HepG2 (cell line): Measurements from ENCODE around the gene IFNLR1. TPM values are rescaled to one million over a fixed set of nuclear protein-coding genes. Genes with fewer than 3 reads are reported as not detected.

ENCODE experiments used
- GATAD2A ChIP-seq: IDR thresholded peaks from 2 replicates; pipeline ENCODE4 v1.6.1; 2016
- MATR3 ChIP-seq: sonication (generic); formaldehyde crosslinking; IDR thresholded peaks from 2 replicates; pipeline ENCODE4 v1.4.0; 2020; ENCODE audit warnings: missing genetic modification reagents
- RBM39 ChIP-seq: fragments of 200-400 bp; formaldehyde crosslinking; IDR thresholded peaks from one replicate; pipeline ENCODE4 v1.6.1; 2018; ENCODE audit warnings: antibody characterized with exemption, mild to moderate bottlenecking, low read depth, low read length; ENCODE audit not compliant: poor library complexity, severe bottlenecking
- SALL1 ChIP-seq: sonication (generic); formaldehyde crosslinking; IDR thresholded peaks from 2 replicates; pipeline ENCODE4 v1.8.0; 2022; ENCODE audit warnings: mild to moderate bottlenecking, missing genetic modification reagents
- SAP130 ChIP-seq: IDR thresholded peaks from 2 replicates; pipeline ENCODE4 v1.6.1; 2016; ENCODE audit warnings: low read depth
- SKI ChIP-seq: fragments of 450-650 bp; IDR thresholded peaks from one replicate; pipeline ENCODE4 v1.6.1; 2018; ENCODE audit warnings: mild to moderate bottlenecking; ENCODE audit not compliant: partially characterized antibody
- TARDBP ChIP-seq: sonication (generic); formaldehyde crosslinking; IDR thresholded peaks from 2 replicates; pipeline ENCODE4 v1.8.0; 2022; ENCODE audit warnings: mild to moderate bottlenecking, missing genetic modification reagents
- TOPORS ChIP-seq: sonication (generic); formaldehyde crosslinking; IDR thresholded peaks from 2 replicates; pipeline ENCODE4 v1.8.0; 2023; ENCODE audit warnings: mild to moderate bottlenecking, missing genetic modification reagents
- ZBTB1 ChIP-seq: sonication (generic); formaldehyde crosslinking; IDR thresholded peaks from 2 replicates; pipeline ENCODE4 v1.4.0; 2020; ENCODE audit warnings: missing genetic modification reagents, borderline replicate concordance
- ZFAT ChIP-seq: sonication (generic); formaldehyde crosslinking; conservative IDR thresholded peaks from 2 replicates; pipeline ENCODE4 v1.8.1; 2023; ENCODE audit warnings: missing genetic modification reagents, inconsistent platforms
- ZFP1 ChIP-seq: IDR thresholded peaks from 2 replicates; pipeline ENCODE4 v1.6.1; 2016
- ZFYVE20 ChIP-seq: sonication (generic); formaldehyde crosslinking; IDR thresholded peaks from 2 replicates; pipeline ENCODE4 v1.8.0; 2023; ENCODE audit warnings: low read depth, mild to moderate bottlenecking, moderate library complexity, missing genetic modification reagents, borderline replicate concordance
- ZKSCAN5 ChIP-seq: sonication (generic); formaldehyde crosslinking; IDR thresholded peaks from 2 replicates; pipeline ENCODE4 v1.5.1; 2020; ENCODE audit warnings: mild to moderate bottlenecking, missing genetic modification reagents
- polyA plus RNA-seq, 8 experiments: library from polyadenylated mRNA; depleted of rRNA in 3 of 8; stranded (reverse) in 7 of 8; unstranded in 1 of 8; fragments of >200 nt; fragmentation: Illumina TruSeq in 4 of 8; extraction: Trizol in 4 of 8; gene quantifications; 2 replicates each; pipeline versions ENCODE4 v1.2.1 to v1.2.3, GENCODE V29; 2011 to 2016; ENCODE audit warnings: low read depth in 4 of 8, missing spikeins in 1 of 8, mixed read lengths in 1 of 8; ENCODE audit not compliant: insufficient read depth in 1 of 8
- total RNA-seq, 5 experiments: library from RNA; depleted of rRNA; stranded (reverse); fragments of >200 nt; fragmentation: Illumina TruSeq; extraction: Trizol; gene quantifications; 2 replicates each; pipeline ENCODE4 v1.2.3, GENCODE V29; 2016; ENCODE audit warnings: low read depth in 1 of 5
- TF ChIP-seq, protein P1 (sequence below): sonication (generic); formaldehyde crosslinking; IDR thresholded peaks from 2 replicates; pipeline ENCODE4 v1.4.0; 2020; ENCODE audit warnings: missing genetic modification reagents, borderline replicate concordance
- TF ChIP-seq, protein P2 (sequence below): sonication (generic); formaldehyde crosslinking; IDR thresholded peaks from 2 replicates; pipeline ENCODE4 v1.8.0; 2022; ENCODE audit warnings: mild to moderate bottlenecking, missing genetic modification reagents, moderate library complexity
- TF ChIP-seq, protein P3 (sequence below): sonication (generic); formaldehyde crosslinking; IDR thresholded peaks from 2 replicates; pipeline ENCODE4 v1.8.1; 2023; ENCODE audit warnings: mild to moderate bottlenecking, missing genetic modification reagents
- TF ChIP-seq, protein P4 (sequence below): IDR thresholded peaks from 2 replicates; pipeline ENCODE4 v1.6.1; 2016; ENCODE audit warnings: control low read depth
- TF ChIP-seq, protein P5 (sequence below): sonication (generic); formaldehyde crosslinking; IDR thresholded peaks from 2 replicates; pipeline ENCODE4 v1.9.0; 2022; ENCODE audit warnings: low read depth, missing genetic modification reagents
- TF ChIP-seq, protein P6 (sequence below): sonication (generic); formaldehyde crosslinking; IDR thresholded peaks from 2 replicates; pipeline ENCODE4 v1.5.0; 2020; ENCODE audit warnings: missing genetic modification reagents

IFNLR1 gene
- total and polyA plus RNA-seq, 2 of the 13 experiments (the other 11 are each of a cell fraction or from before 2014, with no cell fraction given): 3.8 to 8.5 TPM

DNA sequence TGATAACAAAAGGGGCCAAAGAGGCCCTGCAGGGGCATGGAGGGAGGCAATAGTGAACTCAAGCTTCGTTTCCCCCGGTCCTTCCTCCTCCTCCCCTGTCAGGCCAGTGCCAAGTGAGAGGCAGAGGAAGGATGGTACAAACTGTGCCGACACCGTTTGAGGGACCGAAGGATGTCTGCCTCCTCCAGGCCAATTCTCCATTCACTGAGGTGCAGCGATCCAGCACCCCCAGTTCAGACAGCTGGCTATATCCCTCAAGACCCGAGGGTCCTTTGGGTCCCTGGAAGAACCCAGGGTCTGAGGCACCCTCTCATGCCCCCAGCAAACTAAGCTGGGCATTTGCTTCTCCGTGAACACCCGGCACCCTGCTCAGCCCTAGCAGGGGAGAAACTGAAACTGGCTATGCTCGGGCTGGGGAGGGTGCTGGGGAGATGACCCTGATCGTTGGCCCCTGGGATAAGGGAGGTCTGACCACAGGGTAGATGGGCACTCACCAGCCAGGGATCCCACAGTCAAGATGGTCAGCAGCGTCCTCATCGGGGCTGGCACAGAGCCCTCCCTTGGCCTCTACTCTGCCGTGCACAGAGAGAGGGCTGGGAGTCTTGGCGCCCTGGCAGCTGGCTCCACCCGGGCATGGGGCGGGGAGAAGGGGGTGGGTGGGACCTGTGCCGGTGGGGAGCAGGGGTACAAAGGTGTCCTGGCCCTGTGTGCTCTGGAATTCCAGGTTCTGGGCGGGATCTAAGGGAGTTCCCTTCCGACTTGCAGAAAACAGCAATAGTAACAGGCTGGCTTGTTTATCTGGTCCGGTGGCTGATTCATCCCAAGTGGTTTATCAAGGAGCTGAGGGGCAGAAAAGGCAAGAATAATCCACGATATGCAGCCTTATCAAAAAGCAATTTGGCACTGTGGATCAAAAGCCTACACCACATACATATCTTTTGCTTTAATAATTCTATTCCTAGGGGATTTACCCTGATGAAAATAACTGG, 44.2 kb downstream of the IFNLR1 start, which contains the start of gene IL22RA1 (continued):
- TF ChIP-seq, protein P1, sequence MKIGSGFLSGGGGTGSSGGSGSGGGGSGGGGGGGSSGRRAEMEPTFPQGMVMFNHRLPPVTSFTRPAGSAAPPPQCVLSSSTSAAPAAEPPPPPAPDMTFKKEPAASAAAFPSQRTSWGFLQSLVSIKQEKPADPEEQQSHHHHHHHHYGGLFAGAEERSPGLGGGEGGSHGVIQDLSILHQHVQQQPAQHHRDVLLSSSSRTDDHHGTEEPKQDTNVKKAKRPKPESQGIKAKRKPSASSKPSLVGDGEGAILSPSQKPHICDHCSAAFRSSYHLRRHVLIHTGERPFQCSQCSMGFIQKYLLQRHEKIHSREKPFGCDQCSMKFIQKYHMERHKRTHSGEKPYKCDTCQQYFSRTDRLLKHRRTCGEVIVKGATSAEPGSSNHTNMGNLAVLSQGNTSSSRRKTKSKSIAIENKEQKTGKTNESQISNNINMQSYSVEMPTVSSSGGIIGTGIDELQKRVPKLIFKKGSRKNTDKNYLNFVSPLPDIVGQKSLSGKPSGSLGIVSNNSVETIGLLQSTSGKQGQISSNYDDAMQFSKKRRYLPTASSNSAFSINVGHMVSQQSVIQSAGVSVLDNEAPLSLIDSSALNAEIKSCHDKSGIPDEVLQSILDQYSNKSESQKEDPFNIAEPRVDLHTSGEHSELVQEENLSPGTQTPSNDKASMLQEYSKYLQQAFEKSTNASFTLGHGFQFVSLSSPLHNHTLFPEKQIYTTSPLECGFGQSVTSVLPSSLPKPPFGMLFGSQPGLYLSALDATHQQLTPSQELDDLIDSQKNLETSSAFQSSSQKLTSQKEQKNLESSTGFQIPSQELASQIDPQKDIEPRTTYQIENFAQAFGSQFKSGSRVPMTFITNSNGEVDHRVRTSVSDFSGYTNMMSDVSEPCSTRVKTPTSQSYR (CRISPR knock-in tag): no peak
- TF ChIP-seq ZFYVE20 (CRISPR knock-in tag) (no peak), ZBTB1 (CRISPR knock-in tag) (no peak), MATR3 (CRISPR knock-in tag) (no peak), TOPORS (CRISPR knock-in tag) (peak; percentile 54; the same call in 1 of the 2 replicates), ZKSCAN5 (no peak), SKI (no peak), SALL1 (0 out of 2 replicates have a peak, but pooled peaks have one; percentile 23), RBM39 (no peak), GATAD2A (CRISPR knock-in tag) (0 out of 2 replicates have a peak, but pooled peaks have one; percentile 15), TARDBP (peak; percentile 47; the same call in 1 of the 2 replicates), SAP130 (CRISPR knock-in tag) (peak; percentile 53), ZFAT (CRISPR knock-in tag) (no peak), ZFP1 (CRISPR knock-in tag) (no peak)
- TF ChIP-seq, protein P2, sequence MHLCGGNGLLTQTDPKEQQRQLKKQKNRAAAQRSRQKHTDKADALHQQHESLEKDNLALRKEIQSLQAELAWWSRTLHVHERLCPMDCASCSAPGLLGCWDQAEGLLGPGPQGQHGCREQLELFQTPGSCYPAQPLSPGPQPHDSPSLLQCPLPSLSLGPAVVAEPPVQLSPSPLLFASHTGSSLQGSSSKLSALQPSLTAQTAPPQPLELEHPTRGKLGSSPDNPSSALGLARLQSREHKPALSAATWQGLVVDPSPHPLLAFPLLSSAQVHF: no peak
- TF ChIP-seq, protein P3, sequence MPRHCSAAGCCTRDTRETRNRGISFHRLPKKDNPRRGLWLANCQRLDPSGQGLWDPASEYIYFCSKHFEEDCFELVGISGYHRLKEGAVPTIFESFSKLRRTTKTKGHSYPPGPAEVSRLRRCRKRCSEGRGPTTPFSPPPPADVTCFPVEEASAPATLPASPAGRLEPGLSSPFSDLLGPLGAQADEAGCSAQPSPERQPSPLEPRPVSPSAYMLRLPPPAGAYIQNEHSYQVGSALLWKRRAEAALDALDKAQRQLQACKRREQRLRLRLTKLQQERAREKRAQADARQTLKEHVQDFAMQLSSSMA (CRISPR knock-in tag): no peak
- TF ChIP-seq, protein P4, sequence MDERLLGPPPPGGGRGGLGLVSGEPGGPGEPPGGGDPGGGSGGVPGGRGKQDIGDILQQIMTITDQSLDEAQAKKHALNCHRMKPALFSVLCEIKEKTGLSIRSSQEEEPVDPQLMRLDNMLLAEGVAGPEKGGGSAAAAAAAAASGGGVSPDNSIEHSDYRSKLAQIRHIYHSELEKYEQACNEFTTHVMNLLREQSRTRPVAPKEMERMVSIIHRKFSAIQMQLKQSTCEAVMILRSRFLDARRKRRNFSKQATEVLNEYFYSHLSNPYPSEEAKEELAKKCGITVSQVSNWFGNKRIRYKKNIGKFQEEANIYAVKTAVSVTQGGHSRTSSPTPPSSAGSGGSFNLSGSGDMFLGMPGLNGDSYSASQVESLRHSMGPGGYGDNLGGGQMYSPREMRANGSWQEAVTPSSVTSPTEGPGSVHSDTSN (CRISPR knock-in tag): no peak
- TF ChIP-seq, protein P5, sequence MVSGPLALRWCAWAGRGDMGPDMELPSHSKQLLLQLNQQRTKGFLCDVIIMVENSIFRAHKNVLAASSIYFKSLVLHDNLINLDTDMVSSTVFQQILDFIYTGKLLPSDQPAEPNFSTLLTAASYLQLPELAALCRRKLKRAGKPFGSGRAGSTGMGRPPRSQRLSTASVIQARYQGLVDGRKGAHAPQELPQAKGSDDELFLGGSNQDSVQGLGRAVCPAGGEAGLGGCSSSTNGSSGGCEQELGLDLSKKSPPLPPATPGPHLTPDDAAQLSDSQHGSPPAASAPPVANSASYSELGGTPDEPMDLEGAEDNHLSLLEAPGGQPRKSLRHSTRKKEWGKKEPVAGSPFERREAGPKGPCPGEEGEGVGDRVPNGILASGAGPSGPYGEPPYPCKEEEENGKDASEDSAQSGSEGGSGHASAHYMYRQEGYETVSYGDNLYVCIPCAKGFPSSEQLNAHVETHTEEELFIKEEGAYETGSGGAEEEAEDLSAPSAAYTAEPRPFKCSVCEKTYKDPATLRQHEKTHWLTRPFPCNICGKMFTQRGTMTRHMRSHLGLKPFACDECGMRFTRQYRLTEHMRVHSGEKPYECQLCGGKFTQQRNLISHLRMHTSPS: peak; percentile 80; the same call in 1 of the 2 replicates
- TF ChIP-seq, protein P6, sequence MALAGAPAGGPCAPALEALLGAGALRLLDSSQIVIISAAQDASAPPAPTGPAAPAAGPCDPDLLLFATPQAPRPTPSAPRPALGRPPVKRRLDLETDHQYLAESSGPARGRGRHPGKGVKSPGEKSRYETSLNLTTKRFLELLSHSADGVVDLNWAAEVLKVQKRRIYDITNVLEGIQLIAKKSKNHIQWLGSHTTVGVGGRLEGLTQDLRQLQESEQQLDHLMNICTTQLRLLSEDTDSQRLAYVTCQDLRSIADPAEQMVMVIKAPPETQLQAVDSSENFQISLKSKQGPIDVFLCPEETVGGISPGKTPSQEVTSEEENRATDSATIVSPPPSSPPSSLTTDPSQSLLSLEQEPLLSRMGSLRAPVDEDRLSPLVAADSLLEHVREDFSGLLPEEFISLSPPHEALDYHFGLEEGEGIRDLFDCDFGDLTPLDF: no peak
